HUES6 (cell line): ENCODE results near the gene PRUNE2.

ENCODE experiments used
- H3K27ac ChIP-seq: 2 replicates; pipeline ENCODE4 v1.7.0; 2013; ENCODE audit warnings: low read depth, mild to moderate bottlenecking, low read length, inconsistent platforms
- H3K27me3 ChIP-seq: 2 replicates; pipeline ENCODE4 v1.6.1; 2013; ENCODE audit warnings: low read length; ENCODE audit not compliant: control insufficient read depth, insufficient read depth
- H3K36me3 ChIP-seq: 2 replicates; pipeline ENCODE4 v1.6.1; 2013; ENCODE audit warnings: low read length; ENCODE audit not compliant: control insufficient read depth, insufficient read depth
- H3K4me1 ChIP-seq: 2 replicates; pipeline ENCODE4 v1.6.1; 2013; ENCODE audit warnings: low read length; ENCODE audit not compliant: control insufficient read depth, insufficient read depth
- H3K4me3 ChIP-seq: 2 replicates; pipeline ENCODE4 v1.5.1; 2013; ENCODE audit warnings: low read depth, low read length
- H3K9ac ChIP-seq: one replicate; pipeline ENCODE4 v1.6.1; 2013; ENCODE audit warnings: mild to moderate bottlenecking, low read length
- H3K9me3 ChIP-seq: 2 replicates; pipeline ENCODE4 v1.6.1; 2013; ENCODE audit warnings: low read depth, low read length; ENCODE audit not compliant: control insufficient read depth, insufficient read depth

Gene PRUNE2

DNA sequence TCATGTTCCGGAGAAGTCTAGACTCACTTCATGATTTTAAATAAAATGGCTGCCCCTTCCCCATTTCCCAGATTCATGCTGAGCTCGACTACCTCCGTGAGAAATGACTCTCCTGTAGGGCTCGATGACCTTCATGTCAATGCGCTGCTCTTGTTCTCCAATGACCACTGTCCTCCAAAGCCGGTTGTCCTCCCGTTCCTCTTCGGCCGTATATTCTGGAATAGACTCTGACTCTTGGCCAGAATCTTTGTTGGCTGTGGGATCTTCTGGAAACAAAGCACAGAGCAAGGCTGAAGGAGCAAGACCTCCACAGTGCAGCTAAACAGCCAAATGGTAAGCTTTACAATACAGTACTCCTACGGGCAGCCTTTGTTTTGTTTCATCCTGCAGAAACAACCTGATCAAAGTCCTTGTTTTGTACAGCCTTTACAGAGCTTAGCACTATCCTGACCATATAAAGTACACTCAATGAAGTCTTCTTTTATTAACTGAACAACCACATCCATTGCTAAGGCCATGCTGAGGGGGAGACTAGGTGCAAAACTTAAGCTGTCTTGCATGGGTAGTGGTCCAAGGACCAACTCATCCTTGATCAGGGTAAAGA, 261.2 kb downstream of the PRUNE2 start:
- H3K27me3 ChIP-seq: no peaks in the 10 kb centered on the region

DNA sequence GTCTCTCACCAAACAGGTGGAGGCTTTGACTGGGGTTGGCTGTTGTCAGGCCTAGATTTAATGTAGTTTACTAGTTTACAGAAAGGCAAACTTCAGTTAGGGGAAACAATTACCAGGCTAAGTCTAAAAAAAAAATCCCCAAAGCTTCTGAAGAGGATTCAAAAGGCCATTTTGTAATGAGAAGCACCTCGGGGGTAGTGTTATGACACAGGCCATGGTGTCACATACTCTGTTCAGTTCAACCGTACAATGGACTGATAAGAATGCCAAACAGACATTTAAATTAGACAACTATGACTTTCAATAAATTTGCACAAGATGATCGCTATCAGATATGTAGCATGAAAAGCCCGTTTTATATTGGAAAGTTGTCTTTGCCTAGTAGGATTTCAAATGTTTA, 261.7 kb downstream of the PRUNE2 start:
- no peaks in the 10 kb centered on the region for H3K9me3 ChIP-seq
- peaks cover 22% of the 10 kb centered on the region for H3K4me1 ChIP-seq
- H3K36me3 ChIP-seq: no peaks in the 10 kb centered on the region
- no peak overlapping the region for H3K9ac ChIP-seq
- H3K27ac ChIP-seq: no peak overlapping the region
- H3K27me3 ChIP-seq: no peaks in the 10 kb centered on the region
- H3K4me3 ChIP-seq: no peak overlapping the region

More for the DNA sequence above, 261.2 kb downstream of the PRUNE2 start:
- no peak overlapping the region for H3K4me3 ChIP-seq
- no peaks in the 10 kb centered on the region for H3K9me3 ChIP-seq
- no peak overlapping the region for H3K9ac ChIP-seq
- peaks cover 18% of the 10 kb centered on the region for H3K4me1 ChIP-seq
- no peaks in the 10 kb centered on the region for H3K36me3 ChIP-seq
- no peak overlapping the region for H3K27ac ChIP-seq

DNA sequence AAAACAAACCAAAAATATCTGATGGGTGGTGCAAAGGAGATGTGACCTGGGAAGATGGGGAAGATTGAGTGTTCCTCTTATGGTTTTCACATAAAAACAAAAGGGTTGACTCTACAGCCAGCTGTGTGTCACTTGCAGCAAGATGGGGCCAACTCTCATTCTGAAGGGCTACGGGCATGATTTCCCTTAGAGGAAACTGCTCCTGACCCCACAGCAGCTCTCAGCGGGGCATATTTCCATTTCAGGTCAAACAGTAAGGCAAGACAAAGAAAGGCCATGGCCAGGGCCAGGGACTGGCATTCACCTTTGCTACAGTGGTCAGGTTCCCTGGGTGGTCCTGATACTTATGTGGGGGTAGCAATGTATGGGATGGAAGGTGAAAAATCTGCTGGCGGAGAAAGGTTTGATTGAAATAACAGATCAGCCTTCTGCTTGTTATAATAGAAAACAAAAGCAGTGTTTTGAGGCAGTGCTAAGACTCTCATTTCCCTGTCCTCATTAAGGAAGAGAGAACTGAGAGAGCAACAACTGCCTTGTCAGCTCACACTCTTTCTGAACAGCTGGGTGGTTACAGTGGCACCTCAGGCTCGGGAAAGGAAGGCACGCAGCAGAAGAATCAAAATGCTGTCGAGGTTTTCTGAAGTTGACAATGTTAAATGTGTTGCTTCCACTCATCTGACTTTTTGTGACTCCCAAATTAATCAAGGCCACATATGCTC, 262.4 kb downstream of the PRUNE2 start:
- H3K27me3 ChIP-seq: no peaks in the 10 kb centered on the region
- H3K4me3 ChIP-seq: no peak overlapping the region
- no peaks in the 10 kb centered on the region for H3K36me3 ChIP-seq
- no peaks in the 10 kb centered on the region for H3K9me3 ChIP-seq
- peaks cover 22% of the 10 kb centered on the region for H3K4me1 ChIP-seq
- no peak overlapping the region for H3K27ac ChIP-seq
- no peak overlapping the region for H3K9ac ChIP-seq

DNA sequence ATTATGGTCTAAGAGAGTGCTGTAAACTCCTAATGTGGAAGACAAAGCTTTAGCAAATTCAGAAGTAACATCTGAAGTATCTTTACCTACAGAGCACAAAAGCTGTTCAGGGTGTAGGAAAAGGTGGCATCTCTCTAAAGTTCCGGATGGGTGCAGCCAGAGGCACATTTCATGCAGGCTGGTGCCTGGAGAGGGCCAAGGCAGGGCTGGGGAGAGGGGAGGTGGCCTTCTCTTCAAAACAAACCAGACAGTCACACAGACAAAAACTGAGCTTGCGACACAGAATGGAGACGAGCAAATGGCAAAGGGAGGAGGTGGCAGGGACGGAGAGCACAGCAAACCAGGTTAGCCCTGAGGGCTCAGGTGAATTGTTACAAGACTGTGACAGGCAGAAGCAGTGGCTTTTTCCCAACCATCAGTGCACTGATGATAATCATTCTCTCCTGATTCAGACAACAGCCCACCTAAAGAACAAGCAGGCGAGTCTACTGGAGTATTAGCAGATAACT, 263.2 kb downstream of the PRUNE2 start:
- no peaks in the 10 kb centered on the region for H3K27me3 ChIP-seq
- peaks cover 22% of the 10 kb centered on the region for H3K4me1 ChIP-seq
- no peaks in the 10 kb centered on the region for H3K9me3 ChIP-seq
- no peaks in the 10 kb centered on the region for H3K36me3 ChIP-seq
- no peak overlapping the region for H3K4me3 ChIP-seq
- H3K9ac ChIP-seq: no peak overlapping the region
- no peak overlapping the region for H3K27ac ChIP-seq

DNA sequence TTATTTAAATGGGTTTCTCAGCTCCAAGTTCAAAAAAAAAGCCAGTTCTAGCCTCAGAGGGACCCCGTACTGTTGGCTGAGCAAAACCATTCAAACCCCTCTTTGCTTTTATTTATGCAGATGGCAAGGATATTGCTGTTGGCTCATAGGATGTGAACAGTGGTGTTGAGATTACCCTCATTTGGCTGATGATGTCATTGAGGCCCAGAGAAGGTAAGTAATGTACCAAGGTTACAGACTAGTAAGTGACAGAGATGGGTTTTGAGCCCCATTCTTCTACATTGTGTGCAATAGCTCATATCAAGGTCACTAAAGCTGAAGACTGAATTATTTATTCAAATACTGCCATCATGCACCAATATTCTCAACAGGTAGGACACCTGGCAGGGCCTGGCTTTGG, 263.8 kb downstream of the PRUNE2 start:
- Histone ChIP-seq H3K9ac (no peak overlapping the region), H3K27ac (no peak overlapping the region), H3K4me3 (no peak overlapping the region), H3K9me3 (no peaks in the 10 kb centered on the region), H3K4me1 (peaks cover 22% of the 10 kb centered on the region), H3K36me3 (no peaks in the 10 kb centered on the region), H3K27me3 (no peaks in the 10 kb centered on the region)

DNA sequence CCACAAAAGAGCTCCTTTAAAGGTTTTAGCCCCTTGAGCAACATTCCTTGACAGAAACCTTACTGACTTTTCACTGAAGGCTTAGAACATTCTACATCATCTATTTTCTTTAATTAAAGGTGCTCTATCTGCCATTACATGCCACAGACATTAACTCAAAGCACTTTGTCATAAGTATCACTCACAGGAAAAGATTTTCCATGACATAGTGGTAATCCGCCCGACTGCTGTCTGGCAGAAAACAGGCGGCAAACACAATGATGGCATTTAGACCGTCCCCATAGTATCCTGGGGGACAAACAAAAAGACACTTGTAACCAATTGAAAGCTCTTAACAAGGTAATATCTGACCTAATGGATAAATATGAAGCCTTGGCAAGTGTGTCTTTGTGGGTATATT, 267.9 kb downstream of the PRUNE2 start:
- H3K4me3 ChIP-seq: no peak overlapping the region
- no peak overlapping the region for H3K27ac ChIP-seq
- no peaks in the 10 kb centered on the region for H3K36me3 ChIP-seq
- no peak overlapping the region for H3K9ac ChIP-seq
- H3K4me1 ChIP-seq: peaks cover 17% of the 10 kb centered on the region
- no peaks in the 10 kb centered on the region for H3K27me3 ChIP-seq
- no peaks in the 10 kb centered on the region for H3K9me3 ChIP-seq

DNA sequence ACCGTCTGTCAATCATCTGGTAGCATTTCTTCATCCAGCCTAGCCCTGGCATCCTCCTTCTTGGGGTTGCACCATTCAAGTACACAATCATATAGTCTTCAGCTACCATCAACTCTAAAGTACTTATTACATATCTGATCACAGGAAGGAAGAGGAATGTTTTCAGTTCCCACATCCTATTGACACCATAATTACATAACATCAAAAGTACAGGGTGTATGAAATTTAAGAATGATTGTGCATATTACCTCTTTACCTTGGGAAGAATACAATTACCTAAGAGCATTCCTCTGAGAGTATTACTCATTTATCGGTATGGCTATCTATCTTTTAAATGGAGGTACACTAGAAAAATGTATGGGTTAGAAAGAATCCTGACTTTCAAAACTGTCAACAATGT, 268.5 kb downstream of the PRUNE2 start:
- Histone ChIP-seq H3K4me3 (no peak overlapping the region), H3K9me3 (no peaks in the 10 kb centered on the region), H3K27me3 (no peaks in the 10 kb centered on the region), H3K36me3 (no peaks in the 10 kb centered on the region), H3K27ac (no peak overlapping the region), H3K9ac (no peak overlapping the region), H3K4me1 (peaks cover 11% of the 10 kb centered on the region)

DNA sequence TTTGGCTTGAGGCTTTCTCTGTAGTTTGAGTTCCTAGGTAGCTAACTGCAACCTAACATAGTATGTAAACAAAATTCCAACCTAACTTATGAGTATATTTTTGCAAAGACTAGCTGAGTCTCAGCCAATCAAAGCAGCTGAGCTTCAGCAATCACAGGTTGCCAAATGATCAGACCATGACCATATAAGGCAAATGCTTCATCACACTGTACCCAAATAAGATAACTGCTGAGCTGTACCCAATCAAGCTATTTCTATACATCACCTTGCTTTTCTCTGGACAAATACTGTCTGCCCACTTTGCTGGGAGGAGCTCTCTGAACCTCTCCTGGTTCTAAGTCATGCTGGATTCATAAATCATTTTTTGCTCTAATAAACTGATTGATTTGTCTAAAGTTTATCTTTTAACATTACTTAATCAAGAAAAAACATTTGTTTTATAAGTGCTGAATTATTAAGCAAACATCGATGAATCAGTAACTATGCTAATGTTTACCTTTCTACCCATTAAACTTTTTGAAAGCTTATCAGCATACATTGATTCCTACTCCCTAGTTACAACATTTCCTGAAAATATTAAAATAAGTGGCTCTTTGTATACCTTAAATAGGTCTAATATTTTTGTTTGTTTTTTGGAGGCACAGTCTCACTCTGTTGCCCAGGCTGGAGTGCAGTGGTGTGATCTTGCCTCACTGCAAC, 271.4 kb downstream of the PRUNE2 start:
- peaks cover 4% of the 10 kb centered on the region; the same call in 1 of the 2 replicates for H3K4me1 ChIP-seq
- no peaks in the 10 kb centered on the region for H3K27me3 ChIP-seq
- no peaks in the 10 kb centered on the region for H3K36me3 ChIP-seq
- H3K27ac ChIP-seq: 0 out of 2 replicates have a peak overlapping the region, but pooled peaks have one; percentile 40
- H3K9me3 ChIP-seq: no peaks in the 10 kb centered on the region
- no peak overlapping the region for H3K9ac ChIP-seq
- no peak overlapping the region for H3K4me3 ChIP-seq

DNA sequence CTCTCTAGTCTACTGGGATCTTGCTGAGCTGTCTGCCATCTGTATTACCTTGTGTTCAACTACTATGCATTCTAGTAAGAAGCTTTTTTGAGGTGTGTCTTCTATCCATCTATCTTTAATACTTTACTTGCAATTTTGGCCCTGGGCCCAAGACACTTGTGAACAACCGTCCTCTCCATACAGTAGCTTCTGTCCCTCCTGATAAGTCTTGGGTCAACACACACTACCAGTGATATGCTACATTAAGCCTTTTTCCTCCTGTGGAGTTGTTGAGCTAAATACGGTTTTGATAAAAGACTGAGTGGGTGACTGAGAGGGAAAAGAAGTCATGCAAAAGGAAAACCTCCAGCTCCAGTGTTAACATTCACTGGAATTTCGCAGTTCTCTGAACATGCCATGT, 275.0 kb downstream of the PRUNE2 start:
- H3K4me1 ChIP-seq: 0 out of 2 replicates have a peak, but pooled peaks cover 3% of the 10 kb centered on the region
- no peaks in the 10 kb centered on the region for H3K27me3 ChIP-seq
- no peaks in the 10 kb centered on the region for H3K9me3 ChIP-seq
- H3K9ac ChIP-seq: no peak overlapping the region
- no peaks in the 10 kb centered on the region for H3K36me3 ChIP-seq
- H3K4me3 ChIP-seq: no peak overlapping the region
- H3K27ac ChIP-seq: no peak overlapping the region

DNA sequence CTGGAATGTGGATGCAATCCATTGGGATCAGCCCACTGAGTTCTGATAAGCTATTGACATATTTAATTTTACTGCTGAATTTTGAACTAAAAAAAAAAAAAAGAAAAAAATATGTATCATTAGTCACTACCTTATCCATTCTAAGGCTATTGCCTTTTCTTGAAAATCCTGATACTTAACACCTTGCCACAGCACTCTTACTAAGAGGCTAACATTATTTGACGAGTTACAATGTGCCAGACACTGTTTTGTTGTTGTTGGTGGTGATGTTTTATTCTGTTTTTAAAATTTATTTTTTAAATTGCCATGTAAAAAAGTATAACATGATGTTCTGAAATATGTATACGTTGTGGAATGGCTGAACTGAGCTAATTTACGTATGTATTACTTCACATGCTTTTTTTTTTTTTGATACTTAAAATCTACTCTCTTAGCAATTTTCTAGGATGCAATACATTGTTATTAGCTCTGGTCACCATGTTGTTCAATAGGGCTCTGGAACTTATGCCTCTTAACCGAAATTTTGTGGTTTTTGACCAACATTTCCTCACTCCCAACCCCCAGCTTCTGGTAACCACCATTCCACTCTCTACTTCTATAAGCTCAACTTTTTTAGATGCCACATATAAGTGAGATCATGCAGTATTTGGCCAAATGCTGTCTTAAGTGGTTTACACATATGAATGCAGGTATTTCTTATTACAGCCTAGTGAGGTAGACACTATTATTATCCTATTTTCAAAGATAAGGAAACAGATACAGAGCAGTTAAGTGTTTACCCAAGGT, 276.5 kb downstream of the PRUNE2 start:
- H3K27me3 ChIP-seq: no peaks in the 10 kb centered on the region
- H3K4me1 ChIP-seq: 0 out of 2 replicates have a peak, but pooled peaks cover 1% of the 10 kb centered on the region
- H3K9ac ChIP-seq: no peak overlapping the region

More for the DNA sequence above, 276.5 kb downstream of the PRUNE2 start:
- Histone ChIP-seq H3K27ac (no peak overlapping the region), H3K36me3 (no peaks in the 10 kb centered on the region), H3K4me3 (no peak overlapping the region), H3K9me3 (no peaks in the 10 kb centered on the region)
